Caco-2 (cell line): ENCODE measurements around the gene MRPS18C. TPM values are rescaled to one million over a fixed set of nuclear protein-coding genes. Genes with fewer than 3 reads are reported as not detected.

Experiments
- BruUV-seq: library from RNA; stranded (reverse); fragments of 400-500 nt; replicated peaks from 2 replicates; lab custom pipeline; 2021; lab: Mats Ljungman, UMichigan
- CTCF ChIA-PET: fragments of 300-600 bp; sonication (Branson Sonifier 250); formaldehyde crosslinking; loops from one replicate; lab custom pipeline; 2022; ENCODE audit warnings: antibody characterized with exemption; lab: Charles Lee
- POLR2A ChIA-PET: fragments of 300-600 bp; sonication (Branson Sonifier 250); formaldehyde crosslinking; loops from one replicate; lab custom pipeline; 2022; ENCODE audit warnings: antibody characterized with exemption; lab: Charles Lee
- DNase-seq, 2 experiments: peaks; one replicate each; pipeline versions ENCODE4 v3.0.0 to v3.0.0-alpha.2; 2020 to 2022
- H3K27me3 ChIP-seq: replicated peaks from 2 replicates; pipeline ENCODE4 v1.6.0; 2011; ENCODE audit warnings: low read length; ENCODE audit not compliant: control insufficient read depth, insufficient read depth
- H3K36me3 ChIP-seq: 2 replicates; pipeline ENCODE4 v1.5.1; 2011; ENCODE audit warnings: low read length; ENCODE audit not compliant: control insufficient read depth, insufficient read depth
- H3K4me1 ChIP-seq: fragments of 250-450 bp; sonication (Bioruptor Pico); 2 replicates; pipeline ENCODE4 v1.5.1; 2020; ENCODE audit warnings: mild to moderate bottlenecking
- H3K4me3 ChIP-seq: 2 replicates; pipeline ENCODE4 v1.5.1; 2011; ENCODE audit warnings: low read depth, mild to moderate bottlenecking, control low read depth, low read length
- H3K9me3 ChIP-seq: fragments of 250-450 bp; sonication (Bioruptor Pico); 2 replicates; pipeline ENCODE4 v1.5.1; 2020; ENCODE audit warnings: mild to moderate bottlenecking, moderate library complexity
- H3K27ac Mint-ChIP-seq: one replicate; pipeline ENCODE4 v1.8.0; 2022; ENCODE audit warnings: mixed read lengths; ENCODE audit not compliant: unreplicated experiment
- H3K27me3 Mint-ChIP-seq: one replicate; pipeline ENCODE4 v1.8.0; 2022; ENCODE audit warnings: mixed read lengths; ENCODE audit not compliant: insufficient read depth, unreplicated experiment
- H3K36me3 Mint-ChIP-seq: one replicate; pipeline ENCODE4 v1.8.0; 2022; ENCODE audit warnings: mild to moderate bottlenecking, mixed read lengths; ENCODE audit not compliant: insufficient read depth, unreplicated experiment
- H3K4me1 Mint-ChIP-seq: one replicate; pipeline ENCODE4 v1.8.0; 2022; ENCODE audit warnings: low read depth, mixed read lengths; ENCODE audit not compliant: unreplicated experiment
- H3K4me3 Mint-ChIP-seq: one replicate; pipeline ENCODE4 v1.8.0; 2022; ENCODE audit warnings: mild to moderate bottlenecking, moderate library complexity, mixed read lengths; ENCODE audit not compliant: unreplicated experiment
- H3K9me3 Mint-ChIP-seq: one replicate; pipeline ENCODE4 v1.8.0; 2022; ENCODE audit warnings: mixed read lengths; ENCODE audit not compliant: unreplicated experiment
- CTCF ChIP-seq, 2 experiments: fragments of 200-600 bp in 1 of 2; IDR thresholded peaks; 1 replicate in 1 of 2; 2 replicates in 1 of 2; pipeline versions ENCODE4 v1.5.1 to v1.8.0; 2011 to 2022; ENCODE audit warnings: antibody characterized with exemption in 1 of 2, control low read depth in 1 of 2, inconsistent platforms in 1 of 2, low read depth in 1 of 2, low read length in 1 of 2, mild to moderate bottlenecking in 1 of 2, moderate library complexity in 1 of 2; ENCODE audit not compliant: insufficient read depth in 1 of 2, severe bottlenecking in 1 of 2, unreplicated experiment in 1 of 2
- intact Hi-C: fragments of 100-400 bp; cut with micrococcal nuclease; formaldehyde crosslinking; loops from one replicate; pipeline ENCODE4 v1.10.0; 2022; ENCODE audit not compliant: unreplicated experiment
- total RNA-seq: library from RNA; stranded (reverse); gene quantifications from 2 replicates; pipeline ENCODE4 v1.2.3, GENCODE V29; 2022

The MRPS18C gene
- total RNA-seq, 1 experiment from 2014 or later = 74.1 TPM

- no peaks in the 10 kb centered on the region for H3K9me3 ChIP-seq
- peaks cover 53% of the 10 kb centered on the region for H3K36me3 Mint-ChIP-seq
- CTCF ChIA-PET = no interaction called here
- intact Hi-C loops = loop anchor here (1.0 to 2.0 kb wide), 2 partner anchors 29 to 184 kb away; partner anchors contain the start of gene ABRAXAS1
- H3K36me3 ChIP-seq = no peaks in the 10 kb centered on the region
- DNase-seq = no peak
- no peaks in the 10 kb centered on the region for H3K9me3 Mint-ChIP-seq
- peak overlapping the region; percentile 61 for H3K4me3 ChIP-seq
- peak overlapping the region; percentile 92 for H3K27ac Mint-ChIP-seq
- no peaks in the 10 kb centered on the region for H3K4me1 Mint-ChIP-seq
- H3K4me1 ChIP-seq = no peaks in the 10 kb centered on the region
- POLR2A ChIA-PET = no interaction called here
- no peaks in the 10 kb centered on the region for H3K27me3 Mint-ChIP-seq
- TSS peak; percentile 74 for BruUV-seq
- H3K4me3 Mint-ChIP-seq = peak overlapping the region; percentile 90
- H3K27me3 ChIP-seq = no peaks in the 10 kb centered on the region
- TF ChIP-seq CTCF (IDR thresholded peaks at IDR 0.05; ENCODE audit: insufficient read depth in 1 of 2, low read depth in 1 of 2, low read length in 1 of 2, severe bottlenecking in 1 of 2, unreplicated experiment in 1 of 2) = no peak
These were observed 285 bp downstream of the MRPS18C start for GRCh38 chr4:83456184-83456501.

GRCh38 chr4:83473423-83473822, 17.6 kb downstream of the MRPS18C start:
- DNase-seq = no peak
- no peak overlapping the region for H3K27ac Mint-ChIP-seq
- no peaks in the 10 kb centered on the region for H3K4me1 Mint-ChIP-seq
- ChIA-PET POLR2A (no interaction called here), CTCF (no interaction called here)
- Histone ChIP-seq H3K4me3 (no peak overlapping the region), H3K36me3 (no peaks in the 10 kb centered on the region), H3K4me1 (no peaks in the 10 kb centered on the region), H3K27me3 (no peaks in the 10 kb centered on the region), H3K9me3 (no peaks in the 10 kb centered on the region)
- no peaks in the 10 kb centered on the region for H3K27me3 Mint-ChIP-seq
- intact Hi-C loops = no loop called here
- peaks cover 25% of the 10 kb centered on the region for H3K36me3 Mint-ChIP-seq
- no peaks in the 10 kb centered on the region for H3K9me3 Mint-ChIP-seq
- no TSS peak for BruUV-seq
- H3K4me3 Mint-ChIP-seq = no peak overlapping the region
- TF ChIP-seq CTCF (IDR thresholded peaks at IDR 0.05; ENCODE audit: insufficient read depth in 1 of 2, low read depth in 1 of 2, low read length in 1 of 2, severe bottlenecking in 1 of 2, unreplicated experiment in 1 of 2) = no peak

- Mint-ChIP-seq H3K4me3 (no peak overlapping the region), H3K4me1 (no peaks in the 10 kb centered on the region), H3K9me3 (no peaks in the 10 kb centered on the region), H3K36me3 (peaks cover 20% of the 10 kb centered on the region), H3K27ac (no peak overlapping the region), H3K27me3 (no peaks in the 10 kb centered on the region)
- ChIA-PET CTCF (no interaction called here), POLR2A (no interaction called here)
- no TSS peak for BruUV-seq
- Histone ChIP-seq H3K36me3 (no peaks in the 10 kb centered on the region), H3K4me3 (no peak overlapping the region), H3K4me1 (no peaks in the 10 kb centered on the region), H3K27me3 (no peaks in the 10 kb centered on the region), H3K9me3 (no peaks in the 10 kb centered on the region)
- intact Hi-C loops = no loop called here
- no peak for TF ChIP-seq CTCF (IDR thresholded peaks at IDR 0.05; ENCODE audit: insufficient read depth in 1 of 2, low read depth in 1 of 2, low read length in 1 of 2, severe bottlenecking in 1 of 2, unreplicated experiment in 1 of 2)
- no peak for DNase-seq
These were observed 18.1 kb downstream of the MRPS18C start for GRCh38 chr4:83473966-83474365.
